Stimulated activated CD8-positive, alpha-beta memory T cell treated with anti-CD3 and anti-CD28 coated beads, Interleukin-4, amount 100 ng/mL, for 24 hours (primary cell): Measurements from ENCODE around the gene KIAA1217.

Source experiments
- DNase-seq: peaks from one replicate; pipeline ENCODE4 v3.0.0-alpha.2; 2020; ENCODE audit warnings: low read depth

The KIAA1217 gene

GRCh38 chr10:24208661-24209431, at the start of gene KIAA1217:
Gene KIAA1217, plus strand, starts transcription at chr10:24209138. Its CDS starts 56 bp downstream, at chr10:24209194.
- DNase-seq: no peak

DNA sequence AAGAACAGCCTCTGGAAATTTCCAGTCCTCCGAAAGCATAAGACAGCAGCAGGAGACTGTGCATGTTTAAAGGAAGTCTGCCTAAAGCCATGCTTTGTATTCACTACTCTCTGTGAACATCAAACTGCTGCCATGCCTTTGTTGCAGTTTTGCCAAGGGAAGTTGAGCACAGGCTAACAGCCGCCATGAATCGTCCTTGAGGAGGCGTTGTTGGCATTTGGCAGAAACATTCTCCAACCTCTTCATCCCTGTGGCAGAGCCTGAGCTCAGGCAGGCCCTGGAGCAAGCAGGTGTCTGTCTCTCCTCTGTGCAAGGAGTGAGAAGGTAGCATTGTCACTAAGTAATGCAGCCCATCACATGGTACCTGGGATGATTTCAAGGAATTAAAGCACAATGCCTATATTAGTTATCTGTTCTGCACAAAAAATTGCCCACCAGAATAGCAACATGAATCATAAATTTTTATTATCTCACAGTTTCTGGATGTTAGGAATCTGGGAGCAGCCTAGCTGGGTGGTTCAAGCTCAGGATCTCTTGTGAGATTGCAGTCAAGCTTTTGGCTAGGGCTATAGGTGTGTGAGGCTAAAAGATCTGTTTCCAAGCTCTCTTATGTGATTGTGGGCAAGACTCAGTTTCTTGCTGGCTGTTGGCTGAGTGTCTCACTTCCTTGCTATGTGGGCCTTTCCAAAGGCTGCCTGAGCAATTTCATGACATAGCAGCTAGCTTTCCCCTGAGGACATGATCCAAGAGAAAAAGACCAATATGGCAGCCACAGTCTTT, 46.5 kb upstream of the KIAA1217 start:
- DNase-seq: no peak

DNA sequence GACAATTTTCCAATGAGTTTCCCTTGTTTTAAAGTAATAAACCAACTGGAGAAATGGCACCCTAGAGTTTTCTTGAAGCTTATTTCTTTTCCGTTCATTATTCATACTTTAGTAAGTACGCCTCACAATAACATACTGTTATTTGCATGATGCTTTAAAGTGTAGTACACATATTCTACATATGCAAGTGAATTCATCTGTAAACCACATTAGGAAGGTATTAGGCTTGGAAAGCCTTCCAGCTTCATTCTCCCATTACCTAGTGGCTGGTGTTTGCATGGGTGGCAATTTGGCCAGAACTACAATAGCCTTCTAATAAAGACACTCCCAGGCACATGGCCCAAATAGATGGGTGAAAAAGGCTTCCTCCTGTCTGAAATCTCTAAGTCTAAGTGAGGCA, 45.5 kb upstream of the KIAA1217 start:
- no peak for DNase-seq

GRCh38 chr10:24168258-24169170, 40.4 kb upstream of the KIAA1217 start:
- no peak for DNase-seq

GRCh38 chr10:24170199-24170598, 38.7 kb upstream of the KIAA1217 start:
- no peak for DNase-seq

DNA sequence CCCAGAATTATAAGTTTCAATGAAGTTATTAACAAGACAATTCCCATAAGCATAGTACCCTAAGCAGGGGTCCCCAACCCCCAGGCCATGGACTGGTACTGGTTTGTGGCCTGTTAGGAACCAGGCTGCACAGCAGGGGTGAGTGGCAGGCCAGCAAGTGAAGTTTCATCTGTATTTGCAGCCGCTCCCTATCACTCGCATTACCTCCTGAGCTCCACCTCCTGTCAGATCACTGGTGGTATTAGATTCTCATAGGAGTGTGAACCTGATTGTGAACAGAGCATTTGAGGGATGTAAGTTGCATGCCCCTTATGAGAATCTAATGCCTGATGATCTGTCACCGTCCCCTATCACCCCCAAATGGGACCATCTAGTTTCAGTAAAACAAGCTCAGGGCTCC, 36.0 kb upstream of the KIAA1217 start:
- DNase-seq: no peak

DNA sequence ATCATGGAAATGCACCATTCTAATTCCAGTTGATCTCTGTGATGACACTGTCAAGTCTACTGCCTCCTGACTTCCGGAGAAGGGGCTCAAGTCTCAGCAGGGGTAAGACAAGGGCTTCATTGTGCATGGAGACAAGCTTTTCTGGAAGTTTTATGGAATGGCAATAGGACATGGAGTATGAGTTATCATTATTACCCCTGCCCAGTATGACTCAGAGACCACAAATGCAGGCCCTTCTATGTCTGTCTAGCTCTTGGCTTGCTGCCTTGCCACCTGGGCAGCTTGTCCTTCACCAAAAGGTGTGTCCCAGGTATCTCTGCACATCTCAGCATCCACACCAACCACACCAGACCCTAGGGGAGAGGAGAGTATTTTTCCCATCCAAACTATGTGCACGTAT, 34.9 kb upstream of the KIAA1217 start:
- no peak for DNase-seq

DNA sequence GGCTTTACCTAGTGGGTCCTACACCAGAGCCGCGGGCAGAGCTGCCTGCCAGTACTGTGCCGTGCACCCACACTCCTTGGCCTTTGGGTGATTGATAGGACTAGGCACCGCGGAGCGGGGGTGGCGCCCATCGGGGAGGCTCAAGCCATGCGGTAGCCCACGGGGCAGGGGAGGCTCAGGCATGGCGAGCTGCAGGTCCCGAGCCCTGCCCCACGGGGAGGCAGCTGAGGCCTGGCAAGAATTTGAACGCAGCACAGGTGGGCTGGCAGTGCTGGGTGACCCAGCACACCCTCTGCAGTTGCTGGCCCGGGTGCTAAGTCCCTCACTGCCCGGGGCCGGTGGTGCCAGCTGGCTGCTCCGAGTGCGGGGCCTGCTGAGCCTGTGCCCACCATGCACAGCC, 32.3 kb upstream of the KIAA1217 start:
- DNase-seq: no peak

GRCh38 chr10:24177636-24178035, 31.3 kb upstream of the KIAA1217 start:
- DNase-seq: no peak

- no peak for DNase-seq
These were observed 28.0 kb upstream of the KIAA1217 start for GRCh38 chr10:24180891-24181290.

DNA sequence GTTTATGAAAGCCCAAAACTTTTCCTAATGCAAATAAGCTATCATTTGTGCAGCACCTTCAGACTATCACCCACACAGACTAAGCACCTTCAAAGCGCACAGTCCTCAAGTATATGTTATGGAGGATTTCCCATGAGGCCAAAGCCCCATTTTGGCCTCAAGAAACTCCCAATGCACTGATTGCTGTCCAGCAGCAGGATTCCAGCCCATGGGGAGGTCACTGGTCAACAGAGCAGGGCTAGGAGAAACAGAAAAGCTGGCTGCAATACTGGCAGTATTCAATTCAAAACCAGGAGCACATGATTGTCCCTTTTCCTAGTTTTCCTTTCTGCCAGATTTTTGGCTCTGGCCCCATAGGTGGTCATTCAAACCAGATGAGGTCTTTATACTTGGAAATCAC, 24.5 kb upstream of the KIAA1217 start:
- DNase-seq: no peak

DNA sequence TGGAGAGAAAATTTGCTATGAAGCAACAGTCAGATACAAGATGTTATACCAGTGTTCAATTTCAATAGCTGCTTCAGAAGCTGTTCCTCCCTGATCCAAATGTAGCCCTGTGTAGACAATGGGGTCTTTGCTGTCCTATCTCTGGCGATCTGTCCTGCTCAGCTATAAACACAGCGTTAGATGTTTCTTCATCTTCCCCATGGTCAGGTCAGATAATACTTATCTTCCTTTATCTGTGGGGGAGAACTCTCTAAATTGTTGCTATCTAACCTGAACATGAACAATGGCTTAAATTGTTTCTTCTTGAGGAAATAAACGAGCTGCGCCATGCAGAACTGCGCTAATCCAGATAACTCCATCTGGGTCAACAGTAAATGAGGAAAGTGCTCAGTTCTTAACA, 15.6 kb upstream of the KIAA1217 start:
- no peak for DNase-seq

- no peak for DNase-seq
These were observed 11.7 kb upstream of the KIAA1217 start for GRCh38 chr10:24197263-24197662.

DNA sequence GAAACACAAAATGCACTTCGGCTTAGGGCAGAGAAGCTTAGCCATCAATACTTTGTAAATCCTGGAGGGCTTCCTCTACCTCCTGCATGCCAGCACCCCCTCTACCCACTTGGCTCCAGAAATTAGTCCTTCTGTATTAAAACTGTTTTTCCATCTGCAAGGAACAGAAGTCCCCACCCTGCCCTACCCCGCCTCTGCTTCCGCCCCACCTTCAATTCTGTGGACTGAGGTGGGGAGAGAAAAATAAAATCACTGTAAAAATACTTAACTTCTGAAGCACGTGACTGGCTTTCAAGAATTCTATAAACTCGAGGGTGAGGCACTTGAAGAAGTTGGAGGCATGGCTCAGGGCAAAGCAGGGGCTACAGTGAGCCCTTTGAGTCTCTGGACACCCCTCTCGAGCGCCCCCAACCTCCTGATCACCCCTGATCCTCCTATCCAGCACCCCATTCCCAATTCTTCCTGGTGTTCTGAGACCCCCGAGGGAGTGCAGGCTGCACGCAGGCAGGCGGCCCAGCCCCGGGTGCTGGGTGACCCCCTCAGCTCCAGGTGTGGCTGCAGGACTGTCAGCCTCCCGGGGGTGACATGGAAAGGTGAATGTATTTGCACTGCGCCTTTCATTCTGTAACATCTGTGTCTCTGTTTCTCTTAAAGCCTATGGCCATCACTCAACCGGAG, 7.3 kb upstream of the KIAA1217 start:
- DNase-seq: no peak

GRCh38 chr10:24202181-24202570, 6.8 kb upstream of the KIAA1217 start:
- no peak for DNase-seq

DNA sequence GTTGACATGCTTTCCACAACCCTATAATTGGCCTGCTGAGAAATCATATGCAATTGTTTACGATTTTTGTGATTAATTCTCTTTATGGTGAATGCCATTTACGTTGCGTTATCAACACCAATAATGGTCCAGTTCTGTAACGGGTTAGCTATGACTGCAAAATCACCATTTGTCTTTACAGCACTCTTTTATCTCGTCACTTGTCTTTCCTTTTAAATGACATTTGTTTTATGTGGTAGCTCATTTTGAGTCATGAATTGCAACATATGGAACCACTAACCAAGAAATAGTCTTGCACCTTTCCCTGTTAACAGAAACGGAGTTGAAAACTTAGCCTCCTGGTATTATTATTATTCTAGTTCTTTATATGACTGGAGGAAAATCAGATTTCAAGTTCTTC, 3.1 kb upstream of the KIAA1217 start:
- no peak for DNase-seq

GRCh38 chr10:24206334-24206733, 2.6 kb upstream of the KIAA1217 start:
- DNase-seq: no peak

DNA sequence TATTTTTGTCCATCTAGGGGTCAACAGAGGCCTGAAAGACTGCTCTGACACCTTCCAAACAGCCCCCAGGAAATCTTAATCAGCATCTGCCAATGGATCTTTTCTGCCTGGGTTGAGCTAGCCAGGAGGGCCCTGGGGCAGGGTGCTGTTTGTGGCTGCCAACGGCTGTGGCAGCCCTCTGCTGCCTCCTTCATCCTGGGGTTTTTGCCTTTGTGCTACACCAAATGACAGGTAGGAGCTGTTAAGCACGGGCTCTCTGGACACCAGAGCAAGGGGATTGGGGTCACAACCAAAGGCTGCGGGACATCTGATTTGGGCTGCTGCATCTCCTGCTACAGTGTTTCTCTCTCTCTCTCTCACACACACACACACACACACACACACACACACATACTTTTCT, 2.0 kb upstream of the KIAA1217 start:
- no peak for DNase-seq

DNA sequence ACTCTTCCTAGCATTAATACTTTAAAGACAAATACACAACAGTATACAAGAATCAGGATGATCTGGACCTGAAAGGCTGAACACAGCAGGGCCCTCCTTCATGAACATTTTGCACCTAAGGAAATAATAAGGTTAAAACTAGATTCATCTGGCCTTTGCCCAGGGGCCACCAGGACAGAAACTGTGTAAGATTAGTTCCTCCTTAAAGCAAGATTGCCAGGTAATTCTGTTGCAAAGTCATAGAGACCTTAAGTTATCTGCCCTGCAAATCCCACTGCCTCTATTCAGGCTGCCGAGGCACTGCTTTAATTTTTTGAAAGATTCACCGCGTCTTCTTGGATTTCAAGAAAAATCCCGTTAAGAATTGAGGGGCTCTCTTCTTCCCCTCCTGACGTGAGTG, 1.6 kb upstream of the KIAA1217 start:
- no peak for DNase-seq

DNA sequence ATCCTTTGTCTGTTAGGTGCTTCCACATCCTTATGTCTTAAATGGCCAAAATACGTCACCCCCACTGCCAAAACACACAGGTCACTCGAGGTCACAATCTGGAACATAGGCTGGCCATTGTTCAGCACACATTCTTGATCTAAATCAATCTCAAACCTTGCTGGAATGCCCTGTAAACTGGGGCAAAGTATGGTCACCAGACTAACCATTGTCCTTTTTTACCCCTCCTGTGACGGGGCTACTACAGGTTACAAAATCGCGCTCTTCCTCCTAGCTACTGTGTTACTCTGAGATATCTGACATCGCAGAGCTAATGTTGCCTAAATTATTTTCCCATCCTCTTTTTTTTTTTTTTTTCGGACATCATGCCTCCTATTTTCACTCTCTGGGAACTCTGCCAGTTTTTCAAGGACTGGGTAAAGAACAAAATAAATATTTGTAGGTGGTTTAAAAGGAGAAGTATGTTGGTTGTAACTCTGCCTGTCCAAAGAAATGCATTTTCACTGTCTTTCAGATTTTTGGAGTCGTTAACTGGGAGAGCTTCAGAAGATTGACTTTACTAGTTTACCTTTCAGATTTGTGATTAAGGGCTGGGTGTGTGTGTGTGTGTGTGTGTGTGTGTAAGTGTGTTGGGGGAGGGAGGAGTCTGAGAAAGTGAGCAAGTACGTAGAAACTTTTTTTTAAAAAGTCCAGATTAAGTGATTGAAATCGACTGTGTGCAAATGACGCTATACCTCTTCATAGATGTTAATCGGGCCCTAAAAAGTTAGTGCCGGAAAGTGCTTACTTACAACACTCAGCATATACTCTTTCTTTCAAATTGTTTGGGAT, 942 bp upstream of the KIAA1217 start:
- no peak for DNase-seq

DNA sequence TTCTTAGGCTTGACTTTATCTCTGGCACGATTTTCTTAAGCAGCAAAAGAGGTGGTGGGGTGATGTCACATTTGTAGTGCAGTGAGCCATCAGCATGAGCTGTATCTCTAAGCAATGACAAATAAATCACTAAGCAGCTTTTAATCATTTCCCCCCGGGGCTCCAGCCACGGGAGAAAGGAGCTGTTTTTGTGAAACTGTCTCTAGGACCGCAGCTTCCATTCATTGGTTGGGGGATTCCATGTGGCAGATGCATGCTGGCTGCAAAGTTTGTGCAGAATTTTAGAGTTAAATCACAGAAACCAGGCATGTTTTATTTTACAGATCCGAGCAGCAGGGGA, 464 bp downstream of the KIAA1217 start:
- DNase-seq: no peak
